ENCODE results near the gene MEF2A.

MEF2A gene

GRCh38 chr15:99708563-99708962, 142.8 kb downstream of the MEF2A start:
- no peak for DNase-seq

GRCh38 chr15:99709243-99709986, 143.6 kb downstream of the MEF2A start:
- DNase-seq, result no peak

GRCh38 chr15:99711625-99712024, 145.8 kb downstream of the MEF2A start:
- DNase-seq, result no peak

GRCh38 chr15:99712415-99712814, 146.6 kb downstream of the MEF2A start:
- DNase-seq, result no peak

GRCh38 chr15:99716540-99717095, 150.8 kb downstream of the MEF2A start:
- no peak for DNase-seq

- no peak for DNase-seq
Measured at GRCh38 chr15:99717161-99718009, 151.6 kb downstream of the MEF2A start.

GRCh38 chr15:99718421-99718820, 152.6 kb downstream of the MEF2A start:
- no peak for DNase-seq

- no peak for DNase-seq
Measured at GRCh38 chr15:99719096-99719541, 153.3 kb downstream of the MEF2A start.

GRCh38 chr15:99720533-99720932, 154.7 kb downstream of the MEF2A start:
- DNase-seq, result no peak

GRCh38 chr15:99721104-99721778, 155.5 kb downstream of the MEF2A start:
- no peak for DNase-seq

GRCh38 chr15:99721896-99722295, 156.1 kb downstream of the MEF2A start:
- DNase-seq, result no peak

GRCh38 chr15:99722406-99722805, 156.6 kb downstream of the MEF2A start:
- DNase-seq, result no peak

- DNase-seq, result no peak
Measured at GRCh38 chr15:99726333-99726732, 160.5 kb downstream of the MEF2A start.

GRCh38 chr15:99727330-99727729, 161.5 kb downstream of the MEF2A start:
- DNase-seq, result no peak

GRCh38 chr15:99727733-99728132, 161.9 kb downstream of the MEF2A start:
- DNase-seq, result no peak

- no peak for DNase-seq
Measured at GRCh38 chr15:99728916-99729315, 163.1 kb downstream of the MEF2A start.

GRCh38 chr15:99729327-99729726, 163.5 kb downstream of the MEF2A start:
- no peak for DNase-seq

- DNase-seq, result no peak
Measured at GRCh38 chr15:99729920-99730319, 164.1 kb downstream of the MEF2A start.

- DNase-seq, result no peak
Measured at GRCh38 chr15:99731336-99732123, 165.7 kb downstream of the MEF2A start.

GRCh38 chr15:99732124-99732750, 166.5 kb downstream of the MEF2A start:
- no peak for DNase-seq

GRCh38 chr15:99732751-99733267, 167.0 kb downstream of the MEF2A start:
- no peak for DNase-seq
